Stimulated activated CD4-positive, alpha-beta T cell treated with anti-CD3 and anti-CD28 coated beads, Interleukin-4, amount 100 ng/mL, for 24 hours (primary cell): ENCODE results near the gene CCT7.
A peak's percentile ranks its signal among the peaks of the same experiment; 100 is the strongest.
"Not testable (repeated sequence)": the region's sequence is repeated elsewhere in the genome, so short reads cannot be mapped to it uniquely, and the experiment has no call there.

Experiments used
- DNase-seq: peaks from one replicate; pipeline ENCODE4 v3.0.0-alpha.2; 2020

CCT7 gene

GRCh38 chr2:73233932-73234832, at the start of gene CCT7:
Gene CCT7, plus strand, starts transcription at chr2:73234308. Its CDS starts 71 bp downstream, at chr2:73234379.
- DNase-seq = peak; percentile 90

- DNase-seq = no peak
Observed at GRCh38 chr2:73185965-73186364, 48.1 kb upstream of the CCT7 start.

GRCh38 chr2:73187549-73187948, 46.6 kb upstream of the CCT7 start:
- DNase-seq = no peak

- DNase-seq = no peak
Observed at GRCh38 chr2:73197579-73197978, 36.5 kb upstream of the CCT7 start.

GRCh38 chr2:73200281-73200680, 33.8 kb upstream of the CCT7 start:
- DNase-seq = not testable (repeated sequence)

GRCh38 chr2:73202156-73203054, 31.7 kb upstream of the CCT7 start, which contains the start of gene NOTO:
Gene NOTO, plus strand, starts transcription at chr2:73202574. Its CDS starts 93 bp downstream, at chr2:73202667.
- DNase-seq = no peak

GRCh38 chr2:73203055-73203681, 30.9 kb upstream of the CCT7 start:
- DNase-seq = no peak

GRCh38 chr2:73205611-73206010, 28.5 kb upstream of the CCT7 start:
- DNase-seq = no peak

GRCh38 chr2:73208258-73208657, 25.9 kb upstream of the CCT7 start:
- no peak for DNase-seq

GRCh38 chr2:73210019-73210418, 24.1 kb upstream of the CCT7 start:
- no peak for DNase-seq

GRCh38 chr2:73210696-73211095, 23.4 kb upstream of the CCT7 start:
- no peak for DNase-seq

- DNase-seq = no peak
Observed at GRCh38 chr2:73212098-73212447, 22.0 kb upstream of the CCT7 start.

- DNase-seq = peak; percentile 79
Observed at GRCh38 chr2:73212448-73213176, 21.5 kb upstream of the CCT7 start.

- DNase-seq = peak; percentile 93
Observed at GRCh38 chr2:73214120-73215035, 19.7 kb upstream of the CCT7 start, which contains the start of gene SMYD5. Gene SMYD5, plus strand, starts transcription at chr2:73214245. Its CDS starts 22 bp downstream, at chr2:73214267.

- DNase-seq = no peak
Observed at GRCh38 chr2:73215254-73215653, 18.9 kb upstream of the CCT7 start.

GRCh38 chr2:73217160-73217559, 16.9 kb upstream of the CCT7 start:
- no peak for DNase-seq

- DNase-seq = no peak
Observed at GRCh38 chr2:73217826-73218225, 16.3 kb upstream of the CCT7 start.

- no peak for DNase-seq
Observed at GRCh38 chr2:73218298-73218697, 15.8 kb upstream of the CCT7 start.

GRCh38 chr2:73223821-73224220, 10.3 kb upstream of the CCT7 start:
- no peak for DNase-seq

GRCh38 chr2:73225513-73226360, 8.4 kb upstream of the CCT7 start:
- DNase-seq = no peak
